HG03457 (cell line): ENCODE data around the gene HK2.
"Not testable (repeated sequence)": the region's sequence is repeated elsewhere in the genome, so short reads cannot be mapped to it uniquely, and the experiment has no call there.

Experiments
- ATAC-seq: cut with Tn5 transposase; IDR thresholded peaks from one replicate; pipeline ENCODE4 v1.9.1; 2021; ENCODE audit warnings: moderate number of reproducible peaks; ENCODE audit not compliant: unreplicated experiment

HK2 gene

DNA sequence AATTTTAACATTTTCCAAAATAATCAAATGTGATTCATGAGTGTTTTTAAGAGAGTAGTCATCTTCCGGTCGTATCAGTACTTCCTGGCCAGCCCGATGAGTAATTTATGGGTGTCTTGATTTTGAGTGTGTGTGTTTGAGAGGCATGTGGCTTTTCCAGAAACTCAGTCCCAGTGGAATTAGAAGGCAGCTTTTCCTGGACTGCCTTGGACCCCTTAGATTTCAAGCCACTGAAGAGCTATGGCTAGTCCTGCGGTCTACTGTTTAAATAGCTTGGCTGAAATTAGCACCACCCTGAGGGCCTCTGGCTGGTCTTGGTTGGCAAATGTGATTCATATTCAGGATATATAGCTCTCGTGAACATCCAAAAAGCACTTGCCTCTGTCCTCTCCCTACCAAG, 59.4 kb downstream of the HK2 start:
- no peak for ATAC-seq

DNA sequence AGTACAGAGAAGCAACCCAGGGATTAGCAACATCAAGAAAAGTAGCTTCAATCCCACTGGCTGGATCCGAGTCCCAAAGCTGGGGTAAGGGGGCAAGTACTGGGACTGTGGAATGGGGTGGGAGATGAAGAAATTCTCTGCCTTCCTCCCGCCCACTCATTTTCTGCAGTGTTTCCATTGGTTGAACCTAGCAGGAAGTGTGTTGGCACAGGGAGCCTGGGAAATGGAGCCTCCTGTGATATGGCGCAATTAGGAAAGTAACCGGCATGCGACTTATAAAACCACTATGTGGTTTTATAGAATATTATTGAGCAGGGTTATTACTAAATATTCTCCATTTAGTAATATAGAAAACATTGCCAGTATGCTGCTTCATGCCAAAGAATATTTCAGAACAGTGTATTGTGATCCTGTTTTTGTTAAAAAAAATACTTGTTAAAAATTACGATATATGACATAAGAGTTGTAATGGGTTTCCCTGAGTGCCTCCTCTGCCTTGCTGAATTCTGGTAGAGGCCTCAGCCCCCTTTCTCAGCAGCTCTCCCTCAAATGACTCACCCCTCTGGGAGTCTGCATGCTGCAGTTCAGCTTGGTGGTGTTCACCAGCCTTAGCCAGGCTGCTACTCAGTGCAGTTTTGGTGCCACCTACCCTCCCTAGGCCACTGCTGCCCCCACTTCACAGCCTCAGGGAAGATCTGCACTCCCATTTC, 60.5 kb downstream of the HK2 start:
- ATAC-seq, result no peak

DNA sequence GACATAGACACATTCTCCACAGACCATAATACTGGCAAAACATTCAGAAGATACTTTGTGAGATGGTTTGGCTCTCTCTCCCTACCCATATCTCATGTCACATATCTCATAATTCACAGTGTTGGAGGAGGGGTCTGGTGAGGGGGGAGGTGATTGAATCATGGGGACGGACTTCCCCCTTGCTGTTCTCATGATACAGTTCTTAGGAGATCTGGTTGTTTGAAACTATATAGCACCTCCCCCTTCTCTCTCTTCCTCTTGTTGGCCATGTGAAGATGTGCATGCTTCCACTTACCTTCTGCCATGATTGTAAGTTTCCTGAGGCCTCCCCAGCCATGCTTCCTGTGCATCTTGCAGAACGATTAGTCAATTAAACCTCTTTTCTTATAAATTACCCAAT, 61.1 kb downstream of the HK2 start:
- no peak for ATAC-seq

DNA sequence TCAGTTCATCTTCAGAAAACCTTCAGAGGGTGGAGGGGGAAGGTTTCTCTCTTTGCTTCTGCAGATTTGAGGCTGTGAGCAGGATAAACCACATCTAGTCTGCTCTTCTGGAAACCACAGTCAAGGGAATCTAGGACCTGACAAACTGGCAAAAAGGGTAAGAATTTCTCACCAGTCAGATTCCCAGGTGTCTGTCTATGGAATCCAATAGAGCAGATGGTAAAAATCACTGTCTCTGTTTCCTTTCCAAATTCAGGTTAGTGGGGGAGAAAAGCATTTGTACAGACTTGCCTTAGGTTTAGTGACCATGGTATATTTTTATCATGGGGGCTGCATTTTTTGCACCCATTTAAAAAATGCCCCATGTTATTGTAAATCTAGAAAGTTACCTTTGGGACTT, 62.3 kb downstream of the HK2 start:
- no peak for ATAC-seq

DNA sequence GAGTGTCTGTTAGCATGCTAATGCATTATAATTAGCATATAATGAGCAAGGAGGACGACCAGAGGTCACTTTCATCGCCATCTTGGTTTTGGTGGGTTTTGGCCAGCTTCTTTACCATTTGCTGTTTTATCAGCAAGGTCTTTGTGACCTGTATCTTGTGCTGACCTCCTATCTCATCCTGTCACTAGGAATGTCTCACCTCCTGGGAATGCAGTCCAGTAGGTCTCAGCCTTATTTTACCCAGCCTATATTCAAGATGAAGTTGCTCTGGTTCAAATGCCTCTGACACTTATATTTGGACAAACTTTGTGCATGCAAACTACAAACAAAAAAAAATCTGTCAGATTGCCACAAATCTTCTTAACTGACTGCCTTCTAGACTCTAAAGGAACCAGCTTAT, 66.3 kb downstream of the HK2 start:
- not testable (repeated sequence) for ATAC-seq

DNA sequence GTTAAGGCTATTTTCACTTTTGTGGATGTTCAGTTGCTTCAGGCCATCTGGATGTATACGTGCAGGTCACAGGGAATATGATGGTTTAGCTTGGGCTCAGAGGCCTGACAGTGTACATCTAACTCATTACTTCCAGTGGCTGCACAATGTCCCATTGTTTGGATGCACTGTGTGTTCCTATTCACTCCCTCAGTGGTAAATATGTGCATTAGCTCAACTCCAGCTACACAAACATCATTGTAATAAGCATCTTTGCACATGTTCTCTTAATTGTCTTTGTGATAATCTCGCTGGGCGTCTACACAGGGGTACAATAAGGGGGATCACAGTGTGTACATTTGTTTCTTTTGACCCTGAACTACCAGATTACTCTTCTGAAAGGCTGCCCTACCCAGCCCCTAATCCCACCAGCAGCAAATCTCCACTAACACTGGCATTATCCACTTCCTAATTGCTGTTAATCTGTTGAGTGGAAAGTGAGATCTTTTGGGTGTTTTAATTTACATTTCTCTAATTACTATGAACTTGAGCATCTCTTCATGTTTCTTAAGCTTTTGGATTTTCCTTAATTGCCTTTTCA, 68.4 kb downstream of the HK2 start:
- ATAC-seq, result no peak

DNA sequence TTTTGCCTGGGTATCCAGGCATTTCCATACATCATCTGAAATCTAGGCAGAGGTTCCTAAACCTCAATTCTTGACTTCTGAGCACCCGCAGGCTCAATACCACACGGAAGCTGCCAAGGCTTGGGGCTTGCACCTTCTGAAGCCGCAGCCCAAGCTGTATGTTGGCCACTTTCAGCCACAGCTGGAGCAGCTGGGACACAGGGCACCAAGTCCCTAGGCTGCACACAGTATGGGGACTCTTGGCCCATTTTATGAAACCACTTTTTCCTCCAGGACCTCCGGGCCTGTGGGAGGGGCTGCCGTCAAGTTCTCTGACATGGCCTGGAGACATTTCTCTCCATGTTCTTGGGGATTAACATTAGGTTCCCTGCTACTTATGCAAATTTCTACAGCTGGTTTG, 72.5 kb downstream of the HK2 start:
- no peak for ATAC-seq

DNA sequence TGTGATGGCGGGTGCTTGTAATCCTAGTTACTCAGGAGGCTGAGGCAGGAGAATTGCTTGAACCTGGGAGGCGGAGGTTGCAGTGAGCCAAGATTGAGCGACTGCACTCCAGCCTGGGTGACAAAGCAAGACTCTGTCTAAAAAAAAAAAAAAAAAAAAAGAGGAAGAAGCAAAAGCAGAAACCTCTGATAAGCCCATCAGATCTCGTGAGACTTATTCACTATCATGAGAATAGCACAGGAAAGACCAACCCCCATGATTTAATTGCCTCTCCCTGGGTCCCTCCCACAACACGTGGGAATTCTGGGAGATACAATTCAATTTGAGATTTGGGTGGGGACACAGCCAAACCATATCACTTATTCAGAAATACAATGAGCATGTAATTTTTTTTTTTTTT, 73.6 kb downstream of the HK2 start:
- not testable (repeated sequence) for ATAC-seq

DNA sequence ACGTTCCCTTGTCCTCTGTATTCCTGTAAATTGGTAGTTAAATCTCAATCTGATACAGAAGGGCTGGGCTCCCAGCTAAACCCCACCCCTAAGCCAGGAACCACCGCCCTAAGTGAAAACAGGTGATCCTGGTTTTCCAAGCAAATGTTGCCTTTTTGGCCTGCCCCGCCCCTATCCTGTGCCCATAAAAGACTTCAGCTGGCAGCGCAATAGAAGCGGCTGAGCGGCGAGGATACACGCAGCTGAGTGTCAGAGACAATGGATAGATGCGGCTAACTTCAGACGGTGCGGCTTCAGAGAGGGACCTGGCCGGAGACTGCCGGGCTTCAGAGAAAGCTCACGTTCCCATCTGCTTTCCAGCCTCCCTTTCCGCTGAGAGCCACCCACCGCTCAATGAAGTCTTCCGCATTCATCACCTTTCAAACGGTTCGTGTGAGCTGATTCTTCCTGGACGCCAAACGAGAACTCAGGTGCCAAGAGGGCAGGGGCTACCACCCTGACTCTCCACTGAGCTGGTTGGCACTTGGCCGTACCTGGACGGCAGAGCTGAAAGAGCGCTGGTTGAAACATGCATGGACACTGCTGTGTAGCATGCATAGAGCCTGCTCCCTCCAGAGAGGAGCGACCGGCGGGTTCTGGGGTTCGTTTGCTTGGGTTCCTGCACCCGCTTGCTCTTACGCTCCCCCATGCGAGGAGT, 75.0 kb downstream of the HK2 start:
- ATAC-seq, result no peak

DNA sequence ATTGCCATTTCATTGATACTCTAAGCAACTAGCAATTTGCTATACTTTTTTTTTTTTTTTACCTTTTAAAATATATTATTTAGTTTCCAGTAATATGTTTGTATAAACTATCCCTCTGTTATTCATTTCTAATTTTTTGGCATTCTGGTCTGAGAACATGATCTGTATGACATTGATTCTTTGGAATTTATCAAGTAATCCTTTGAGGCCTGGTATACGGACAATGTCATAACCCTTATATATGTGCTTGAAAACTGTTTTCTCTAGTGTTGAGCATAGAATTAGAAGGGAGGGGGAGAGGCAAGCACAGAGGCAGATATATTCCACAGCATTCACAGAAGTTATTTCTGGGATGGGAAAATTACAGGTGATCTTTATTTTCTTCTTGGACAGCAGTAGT, 76.3 kb downstream of the HK2 start:
- no peak for ATAC-seq

DNA sequence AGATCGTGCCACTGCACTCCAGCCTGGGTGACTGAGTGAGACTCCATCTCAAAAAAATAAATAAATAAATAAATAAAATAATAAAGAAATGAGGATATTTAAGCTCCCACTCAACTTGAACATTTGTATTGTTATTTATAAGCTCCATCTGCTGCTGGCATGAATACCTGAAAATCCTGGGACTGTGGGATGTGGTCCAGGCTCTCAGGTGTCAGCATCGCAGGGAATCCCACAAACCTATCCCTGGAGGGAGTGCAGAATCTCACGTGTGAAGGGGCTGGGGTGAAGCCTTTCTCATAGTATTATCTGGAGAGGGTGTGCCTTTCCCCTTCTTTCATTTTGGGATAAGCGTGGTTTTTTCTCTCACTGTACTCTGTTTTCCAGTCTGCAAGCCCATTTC, 77.1 kb downstream of the HK2 start:
- ATAC-seq, result no peak

DNA sequence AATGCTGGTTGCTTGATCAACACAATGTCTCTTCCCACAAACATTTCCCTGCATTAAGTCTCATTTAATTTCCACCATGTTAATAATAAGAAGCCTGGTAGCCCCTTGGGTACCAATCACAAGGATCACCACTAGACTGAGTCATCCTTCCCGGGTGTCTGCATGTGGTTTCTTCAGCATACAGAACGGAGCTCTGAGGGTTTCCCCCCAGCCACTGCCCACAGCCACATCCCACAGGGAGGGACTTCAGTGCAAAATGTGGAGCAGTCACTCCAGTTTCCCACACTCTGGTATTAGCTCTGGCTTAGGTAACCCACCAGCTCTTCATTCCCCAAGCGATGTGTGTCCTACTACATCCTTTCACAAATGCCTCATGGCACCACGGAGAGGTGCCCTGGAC, 81.8 kb downstream of the HK2 start:
- no peak for ATAC-seq

DNA sequence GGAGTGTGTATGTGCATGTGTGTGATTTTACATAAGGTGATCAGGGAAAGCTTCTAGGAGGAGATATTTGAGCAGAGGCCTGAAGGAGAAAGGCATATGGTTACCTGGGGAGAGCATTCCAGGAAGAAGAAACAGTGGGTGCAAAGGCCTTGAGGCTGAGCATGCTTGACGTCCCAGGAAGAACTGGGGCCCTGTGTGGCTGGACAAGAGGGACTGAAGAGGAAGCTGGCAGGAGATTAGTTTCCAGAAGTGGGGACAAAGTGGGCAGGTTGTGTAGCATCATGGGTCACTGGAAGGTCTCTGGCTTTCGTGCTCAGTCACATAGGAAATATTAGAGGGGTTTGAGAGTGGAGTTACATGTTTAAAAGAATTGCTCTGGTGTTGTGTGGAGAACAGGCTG, 82.5 kb downstream of the HK2 start:
- no peak for ATAC-seq

DNA sequence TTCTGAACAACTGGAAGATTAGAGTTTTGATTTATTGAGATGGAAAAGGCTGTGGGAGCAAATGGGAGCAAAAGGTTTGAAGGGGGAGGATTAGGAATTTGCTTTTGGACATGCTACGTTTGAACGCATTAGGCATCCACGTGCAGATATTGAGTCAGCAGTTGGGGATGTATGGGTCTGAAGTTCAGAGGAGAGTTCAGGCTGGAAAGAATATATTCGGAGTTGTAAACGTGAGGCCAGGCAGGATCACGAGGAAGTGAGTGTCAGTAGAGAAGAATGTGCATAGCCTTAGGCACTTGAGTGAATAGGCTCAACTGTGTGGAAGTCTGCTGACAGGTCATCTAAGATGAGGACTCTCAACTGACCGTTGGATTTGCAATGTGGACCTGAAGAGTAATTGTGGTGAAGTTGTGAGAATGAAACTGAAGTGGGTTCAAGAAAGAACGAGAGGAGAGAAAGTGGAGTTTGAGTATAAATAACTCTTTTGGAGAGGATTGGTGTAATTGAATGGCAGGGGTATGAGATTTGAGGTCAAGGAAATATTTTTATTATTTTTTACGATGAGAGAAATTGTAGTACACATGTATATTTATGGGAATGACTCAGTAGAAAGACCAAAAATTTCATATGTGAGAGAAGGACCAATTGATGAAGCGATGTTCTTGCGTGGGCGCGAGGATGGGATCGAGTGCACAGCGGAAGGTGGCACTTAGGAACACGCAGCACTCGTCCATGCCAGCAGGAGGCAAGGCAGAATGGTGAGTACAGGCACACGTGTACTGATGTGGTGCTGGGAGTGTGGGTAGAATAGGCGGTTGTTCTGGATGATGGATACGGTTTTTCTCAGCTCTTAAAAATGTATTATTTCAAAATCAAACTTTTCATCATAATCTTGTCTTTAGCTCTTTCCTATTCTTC, 84.0 kb downstream of the HK2 start:
- no peak for ATAC-seq

DNA sequence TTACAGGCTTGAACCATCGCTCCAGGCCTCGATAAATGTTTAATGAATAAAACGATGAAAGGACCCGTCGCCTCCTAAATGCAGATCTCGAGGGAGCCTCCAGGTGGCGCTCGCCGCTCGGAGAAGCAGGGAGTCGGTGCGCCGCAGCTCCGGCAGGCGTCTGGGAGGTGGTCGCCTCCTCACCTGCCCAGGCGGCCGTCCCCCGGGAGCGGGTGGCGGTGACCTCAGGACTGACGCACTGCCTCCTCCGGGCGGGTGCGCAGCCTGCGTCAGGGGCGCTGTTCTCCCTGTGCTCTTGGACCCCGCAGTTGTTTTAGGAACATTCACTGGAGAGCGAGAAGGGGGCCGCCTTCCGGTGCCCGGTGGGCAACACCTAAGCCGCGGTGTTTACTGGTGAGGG, 85.9 kb downstream of the HK2 start:
- ATAC-seq, result no peak

DNA sequence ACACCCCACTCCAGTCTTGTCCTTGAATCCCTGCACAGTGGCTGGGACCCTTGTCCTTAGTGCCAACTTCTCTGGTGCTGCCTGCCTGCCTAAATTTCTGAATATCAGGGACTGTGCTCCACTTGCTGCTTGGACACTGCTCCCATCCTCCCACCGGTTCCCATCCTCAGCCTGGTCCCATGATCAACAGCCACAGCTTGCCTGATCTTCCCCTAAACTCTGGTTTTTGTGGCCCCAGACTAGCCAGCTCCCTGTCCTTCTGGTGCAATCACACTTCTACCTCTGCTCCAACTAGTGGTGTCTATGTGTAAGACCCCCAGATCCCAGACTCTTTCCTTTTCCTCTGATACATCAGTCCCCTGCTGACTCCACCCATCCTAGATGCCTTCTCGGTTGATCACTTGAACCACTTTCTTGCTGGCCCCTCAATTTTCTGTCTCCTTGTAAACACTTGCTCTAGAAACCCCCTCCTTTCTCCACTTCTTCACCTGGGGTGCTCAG, 87.4 kb downstream of the HK2 start:
- no peak for ATAC-seq

DNA sequence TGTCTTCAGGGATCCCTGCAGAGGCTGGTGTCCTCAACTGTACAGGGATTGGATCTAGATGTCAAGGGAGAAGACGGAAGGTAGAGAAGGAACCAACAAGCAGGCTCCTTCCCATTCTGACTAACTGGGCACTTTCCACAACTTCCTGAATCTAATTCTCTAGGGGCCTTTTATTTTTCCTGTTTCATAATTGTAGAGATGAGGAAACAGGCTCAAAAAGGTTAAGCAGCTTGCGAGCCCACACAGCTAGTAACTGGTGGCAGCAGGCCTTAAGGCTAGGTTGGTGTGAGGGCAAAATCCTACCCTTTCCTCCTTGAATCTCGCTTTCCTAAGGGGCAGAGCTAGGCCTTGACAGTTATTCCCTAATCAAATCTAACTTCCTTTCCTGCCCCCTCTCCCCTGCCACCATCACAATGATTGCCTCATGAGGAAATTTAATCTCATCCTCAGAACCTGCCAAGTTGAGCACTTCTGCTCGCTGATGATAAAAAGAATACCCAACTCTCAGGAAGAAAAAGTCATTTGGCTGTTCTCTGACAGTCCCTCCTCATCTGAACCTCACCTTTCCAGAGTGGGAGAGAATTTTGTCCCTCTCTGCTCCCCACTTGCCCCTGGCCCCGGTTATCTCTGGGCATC, 88.8 kb downstream of the HK2 start:
- no peak for ATAC-seq

DNA sequence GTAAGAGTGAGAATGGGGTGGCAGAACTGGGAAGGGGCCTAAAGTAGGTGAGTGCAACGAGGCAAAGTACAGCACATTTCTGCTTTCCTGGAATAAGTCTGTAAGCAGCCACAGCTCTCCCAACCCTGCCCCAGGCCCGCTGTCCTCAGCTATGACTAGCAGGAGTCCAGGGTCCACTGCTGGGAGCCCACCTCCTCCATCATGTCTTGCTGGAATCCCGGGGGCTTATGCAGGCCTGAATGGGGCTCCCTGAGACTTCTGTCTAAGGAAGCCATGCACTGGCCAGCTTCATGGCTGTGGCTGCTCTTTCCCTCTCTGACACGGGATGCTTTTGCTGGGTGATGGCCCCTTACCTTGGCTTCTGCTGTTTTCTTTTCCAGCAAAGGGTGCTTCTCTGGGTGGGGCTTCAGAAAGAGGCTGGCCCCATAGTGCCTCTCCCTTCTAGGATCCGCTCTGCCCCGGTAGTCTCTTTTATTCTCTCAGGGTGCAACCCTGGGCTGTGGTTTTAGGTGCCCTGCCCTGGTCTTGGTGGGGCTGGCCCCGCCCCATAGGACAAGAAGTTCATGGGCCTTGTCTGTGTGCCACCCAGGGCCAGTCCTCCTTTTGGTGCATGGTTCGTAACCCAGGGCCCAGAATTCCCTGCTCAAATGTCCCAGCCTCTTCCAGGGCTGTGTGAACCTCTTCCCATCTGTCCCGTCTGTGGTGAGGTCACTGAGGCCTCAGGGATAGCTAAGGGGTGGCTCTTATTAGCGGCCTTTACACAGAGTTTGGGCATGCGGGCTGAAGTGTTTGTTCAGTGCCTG, 90.7 kb downstream of the HK2 start:
- no peak for ATAC-seq

DNA sequence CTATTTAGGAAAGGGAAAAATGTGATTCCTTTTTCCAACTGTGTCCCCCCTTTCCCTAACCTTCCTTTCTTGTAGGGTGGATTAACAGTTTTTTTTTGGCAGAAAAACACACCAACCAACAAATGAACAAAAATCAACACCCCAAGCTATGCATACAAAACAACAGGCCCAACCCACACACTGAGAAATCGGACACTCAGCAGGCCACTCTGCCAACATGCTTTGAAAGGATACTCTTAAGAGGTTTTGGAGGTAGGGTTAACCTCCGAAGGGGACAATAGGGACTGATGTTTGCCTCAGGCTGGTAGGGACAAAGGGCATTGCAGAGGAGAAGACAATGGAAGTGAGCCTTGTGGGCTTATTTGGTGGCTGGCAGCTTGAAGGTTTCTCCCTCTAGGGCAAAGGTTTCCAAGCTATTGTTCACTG, 91.4 kb downstream of the HK2 start:
- ATAC-seq, result no peak

DNA sequence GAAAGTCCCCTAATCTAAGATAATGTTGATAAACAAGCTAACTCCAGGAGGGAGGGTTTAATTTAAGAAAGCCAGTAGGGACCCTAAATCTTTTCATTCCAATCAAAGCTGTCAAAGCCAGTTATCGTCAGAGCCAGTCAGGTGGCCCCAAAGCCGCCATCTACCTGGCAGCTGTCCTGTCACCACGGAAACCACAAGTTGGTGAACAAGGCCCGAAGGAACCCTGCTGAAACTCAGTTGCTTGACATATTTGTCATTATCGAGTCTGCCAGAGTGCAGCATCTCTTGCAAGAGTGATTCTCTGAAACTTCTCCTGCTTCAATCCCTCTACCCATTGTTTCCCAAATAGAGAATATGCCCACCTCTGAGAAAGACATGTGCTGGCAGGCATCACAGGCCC, 93.7 kb downstream of the HK2 start:
- ATAC-seq, result no peak
